VCaP (cell line): ENCODE data around the gene UQCRC2.

ENCODE experiments used
- H3K27ac ChIP-seq: fragments of 450-650 bp; 2 replicates; pipeline ENCODE4 v1.5.1; 2017
- TF ChIP-seq, protein P1 (sequence below): fragments of 450-650 bp; conservative IDR thresholded peaks from 2 replicates; pipeline ENCODE4 v1.5.1; 2017; ENCODE audit warnings: mild to moderate bottlenecking, moderate library complexity

Gene UQCRC2

DNA sequence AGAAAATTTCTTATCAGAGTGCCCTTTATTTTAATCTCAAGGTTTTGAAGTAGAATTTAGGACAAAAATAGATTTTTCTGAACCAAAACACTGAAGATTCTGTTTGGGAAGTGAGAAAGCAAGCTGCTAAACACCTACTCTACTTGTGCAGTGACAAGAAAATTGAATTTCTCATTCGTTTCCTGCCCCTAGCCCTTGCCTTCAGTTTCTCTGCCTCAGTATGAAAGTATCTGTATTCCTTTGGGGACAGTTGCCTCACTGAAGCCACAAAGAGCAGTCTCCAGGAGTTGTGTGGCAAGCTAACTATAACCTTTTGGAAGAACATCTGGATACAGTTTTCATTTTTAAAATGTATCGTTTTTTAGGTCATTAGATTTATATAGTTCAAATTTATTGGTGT lies 74.5 kb downstream of the UQCRC2 start:
- H3K27ac ChIP-seq = no peak overlapping the region
- TF ChIP-seq, protein P1, sequence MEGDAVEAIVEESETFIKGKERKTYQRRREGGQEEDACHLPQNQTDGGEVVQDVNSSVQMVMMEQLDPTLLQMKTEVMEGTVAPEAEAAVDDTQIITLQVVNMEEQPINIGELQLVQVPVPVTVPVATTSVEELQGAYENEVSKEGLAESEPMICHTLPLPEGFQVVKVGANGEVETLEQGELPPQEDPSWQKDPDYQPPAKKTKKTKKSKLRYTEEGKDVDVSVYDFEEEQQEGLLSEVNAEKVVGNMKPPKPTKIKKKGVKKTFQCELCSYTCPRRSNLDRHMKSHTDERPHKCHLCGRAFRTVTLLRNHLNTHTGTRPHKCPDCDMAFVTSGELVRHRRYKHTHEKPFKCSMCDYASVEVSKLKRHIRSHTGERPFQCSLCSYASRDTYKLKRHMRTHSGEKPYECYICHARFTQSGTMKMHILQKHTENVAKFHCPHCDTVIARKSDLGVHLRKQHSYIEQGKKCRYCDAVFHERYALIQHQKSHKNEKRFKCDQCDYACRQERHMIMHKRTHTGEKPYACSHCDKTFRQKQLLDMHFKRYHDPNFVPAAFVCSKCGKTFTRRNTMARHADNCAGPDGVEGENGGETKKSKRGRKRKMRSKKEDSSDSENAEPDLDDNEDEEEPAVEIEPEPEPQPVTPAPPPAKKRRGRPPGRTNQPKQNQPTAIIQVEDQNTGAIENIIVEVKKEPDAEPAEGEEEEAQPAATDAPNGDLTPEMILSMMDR = no peak

DNA sequence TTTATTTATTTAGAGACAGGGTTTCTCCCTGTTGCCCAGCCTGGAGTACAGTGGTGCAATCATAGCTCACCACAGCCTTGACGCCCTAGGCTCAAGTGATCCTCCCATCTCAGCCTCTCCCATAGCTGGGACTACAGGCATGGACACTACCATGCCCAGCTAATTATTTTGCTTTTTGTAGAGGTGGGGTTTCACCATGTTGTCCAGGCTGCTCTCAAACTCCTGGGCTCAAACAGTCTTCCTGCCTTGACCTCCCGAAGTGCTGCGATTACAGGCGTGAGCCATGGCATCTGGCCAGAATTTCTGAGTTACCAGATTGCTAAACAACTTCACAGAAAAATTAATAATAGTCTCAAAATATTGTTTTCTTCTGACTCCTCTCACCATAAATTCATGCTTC lies 76.5 kb downstream of the UQCRC2 start:
- TF ChIP-seq, protein P1 = no peak
- no peak overlapping the region for H3K27ac ChIP-seq

DNA sequence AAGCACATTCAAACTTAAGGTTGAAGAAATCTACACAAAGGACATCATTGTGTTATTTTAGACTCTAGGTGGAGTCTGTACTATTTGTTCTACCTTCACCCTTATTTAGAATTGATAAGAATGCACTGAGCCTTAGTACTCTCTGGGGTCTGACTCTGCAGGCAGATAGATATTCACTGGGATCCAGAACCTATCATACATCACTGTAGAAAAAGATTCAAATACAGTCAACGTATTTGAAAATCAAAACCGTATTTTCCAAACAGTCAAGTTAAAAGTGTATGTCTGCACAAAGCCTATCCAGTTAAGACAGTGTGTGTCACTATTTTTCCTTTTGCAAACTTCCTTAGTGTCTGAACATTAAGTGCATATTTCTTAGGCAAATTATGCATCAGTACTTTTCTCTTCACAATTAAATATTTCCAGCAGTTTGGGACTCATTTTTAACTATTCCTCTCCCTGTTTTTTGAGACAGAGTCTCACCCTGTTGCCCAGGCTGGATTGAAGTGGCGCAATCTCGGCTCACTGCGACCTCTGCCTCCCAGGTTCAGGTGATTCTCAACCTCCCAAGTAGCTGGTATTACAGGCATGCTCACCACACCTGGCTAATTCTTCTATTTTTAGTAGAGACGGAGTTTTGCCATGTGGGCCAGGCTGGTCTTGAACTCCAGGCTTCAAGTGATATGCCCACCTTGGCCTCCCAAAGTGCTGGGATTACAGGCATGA lies 77.1 kb downstream of the UQCRC2 start:
- no peak overlapping the region for H3K27ac ChIP-seq
- TF ChIP-seq, protein P1 = no peak

DNA sequence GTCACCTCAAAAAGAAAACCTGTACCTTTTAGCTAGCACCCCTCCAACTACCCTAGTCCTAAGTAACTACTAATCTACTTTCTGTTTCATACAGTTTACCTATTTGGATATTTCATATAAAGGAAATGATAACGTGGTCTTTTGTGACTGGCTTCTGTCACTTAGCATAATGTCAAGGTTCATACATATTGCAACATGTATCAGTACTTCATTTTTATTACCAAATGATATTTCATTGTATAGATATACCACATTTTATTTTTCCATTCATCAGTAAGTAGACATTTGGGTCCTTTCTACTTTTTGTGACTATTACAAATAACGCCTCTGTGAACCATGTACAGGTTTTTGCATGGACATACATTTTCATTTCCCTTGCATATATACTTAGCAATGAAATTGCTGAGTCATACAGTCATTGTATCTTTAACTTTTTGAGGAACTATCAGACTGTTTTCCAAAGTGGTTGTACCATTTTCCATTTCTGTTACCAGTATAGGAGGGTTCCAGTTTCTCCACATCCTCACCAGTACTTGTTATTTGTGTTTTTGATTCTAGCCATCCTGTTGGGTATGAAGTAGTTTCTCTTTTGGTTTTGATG lies 78.4 kb downstream of the UQCRC2 start:
- H3K27ac ChIP-seq = no peak overlapping the region
- TF ChIP-seq, protein P1 = no peak
